Vagina (tissue), 2 donors: Measurements from ENCODE around the gene AASDHPPT.

Source experiments
- POLR2A ChIP-seq, 2 donors: fragments of 450-650 bp; IDR thresholded peaks; one replicate each; pipeline ENCODE4 v1.6.1; 2017; ENCODE audit warnings: antibody characterized with exemption in 2 of 2, mild to moderate bottlenecking in 2 of 2, moderate library complexity in 2 of 2
- POLR2AphosphoS5 ChIP-seq, 2 donors: sonication (generic); formaldehyde crosslinking; IDR thresholded peaks; one replicate each; pipeline ENCODE4 v1.9.0; 2017; ENCODE audit warnings: antibody characterized with exemption in 2 of 2, mild to moderate bottlenecking in 2 of 2, low read depth in 1 of 2; ENCODE audit not compliant: insufficient read depth in 1 of 2
- TF ChIP-seq, protein P1 (sequence below), 3 experiments: fragments of 450-650 bp in 2 of 3; fragments of 200-600 bp in 1 of 3; sonication (generic) in 1 of 3; IDR thresholded peaks; one replicate each; pipeline ENCODE4 v1.5.1; 2017 to 2019; ENCODE audit warnings: antibody characterized with exemption in 3 of 3, mild to moderate bottlenecking in 2 of 3, moderate library complexity in 2 of 3

DNA sequence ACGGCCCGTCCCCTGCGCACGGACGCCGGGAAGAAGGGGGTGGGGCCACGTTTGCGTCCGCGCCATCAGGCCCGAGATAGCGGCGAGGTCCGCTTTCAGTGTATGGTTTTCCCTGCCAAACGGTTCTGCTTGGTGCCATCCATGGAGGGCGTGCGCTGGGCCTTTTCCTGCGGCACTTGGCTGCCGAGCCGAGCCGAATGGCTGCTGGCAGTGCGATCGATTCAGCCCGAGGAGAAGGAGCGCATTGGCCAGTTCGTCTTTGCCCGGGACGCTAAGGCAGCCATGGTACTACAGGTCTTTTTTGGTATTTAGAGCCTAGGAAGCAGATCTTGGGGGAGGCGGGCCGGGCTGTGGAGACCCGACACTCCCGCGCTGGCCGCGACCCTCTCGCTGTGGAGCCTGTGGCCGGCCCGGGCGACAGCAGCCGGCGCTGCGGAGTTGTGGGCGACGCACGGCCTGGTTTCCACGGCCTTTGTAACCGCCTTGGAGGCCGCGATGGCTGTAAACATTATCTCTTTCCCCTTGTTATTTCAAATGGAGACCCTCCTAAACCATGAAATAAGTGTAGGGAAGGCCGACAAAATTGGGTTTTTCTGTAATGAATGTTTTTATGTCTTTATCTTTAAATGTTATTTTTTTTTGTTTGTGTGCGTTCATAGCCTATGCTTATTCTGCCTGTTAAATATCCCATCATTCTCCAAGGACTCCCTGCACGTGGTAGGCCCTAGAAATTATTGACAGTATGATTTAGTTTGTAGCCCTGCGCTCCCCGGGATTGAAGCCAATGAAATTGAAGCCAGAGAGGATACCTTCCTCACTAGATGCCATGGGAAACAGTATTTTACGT, at the start of gene AASDHPPT:
- TF ChIP-seq, protein P1, sequence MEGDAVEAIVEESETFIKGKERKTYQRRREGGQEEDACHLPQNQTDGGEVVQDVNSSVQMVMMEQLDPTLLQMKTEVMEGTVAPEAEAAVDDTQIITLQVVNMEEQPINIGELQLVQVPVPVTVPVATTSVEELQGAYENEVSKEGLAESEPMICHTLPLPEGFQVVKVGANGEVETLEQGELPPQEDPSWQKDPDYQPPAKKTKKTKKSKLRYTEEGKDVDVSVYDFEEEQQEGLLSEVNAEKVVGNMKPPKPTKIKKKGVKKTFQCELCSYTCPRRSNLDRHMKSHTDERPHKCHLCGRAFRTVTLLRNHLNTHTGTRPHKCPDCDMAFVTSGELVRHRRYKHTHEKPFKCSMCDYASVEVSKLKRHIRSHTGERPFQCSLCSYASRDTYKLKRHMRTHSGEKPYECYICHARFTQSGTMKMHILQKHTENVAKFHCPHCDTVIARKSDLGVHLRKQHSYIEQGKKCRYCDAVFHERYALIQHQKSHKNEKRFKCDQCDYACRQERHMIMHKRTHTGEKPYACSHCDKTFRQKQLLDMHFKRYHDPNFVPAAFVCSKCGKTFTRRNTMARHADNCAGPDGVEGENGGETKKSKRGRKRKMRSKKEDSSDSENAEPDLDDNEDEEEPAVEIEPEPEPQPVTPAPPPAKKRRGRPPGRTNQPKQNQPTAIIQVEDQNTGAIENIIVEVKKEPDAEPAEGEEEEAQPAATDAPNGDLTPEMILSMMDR (IDR thresholded peaks at IDR 0.05) = no peak
- peak in 1 of 2 donors; percentile 66 for TF ChIP-seq POLR2A (IDR thresholded peaks at IDR 0.05)
- peak; percentile 10 to 94 for TF ChIP-seq POLR2AphosphoS5 (IDR thresholded peaks at IDR 0.05; ENCODE audit: insufficient read depth in 1 of 2, low read depth in 1 of 2)
